ENCODE results near the gene SLC25A12.

- TF ChIP-seq CREB5 (CRISPR knock-in tag; IDR thresholded peaks at IDR 0.05; ENCODE audit: low read depth) = no peak
- TF ChIP-seq ZFP30 (CRISPR knock-in tag; IDR thresholded peaks at IDR 0.05) = no peak
- no peak for TF ChIP-seq ARNTL (CRISPR knock-in tag; IDR thresholded peaks at IDR 0.05; ENCODE audit: borderline replicate concordance, low read depth)
- no peak for TF ChIP-seq PATZ1 (CRISPR knock-in tag; IDR thresholded peaks at IDR 0.05; ENCODE audit: borderline replicate concordance)
- no peak for TF ChIP-seq RARB (CRISPR knock-in tag; IDR thresholded peaks at IDR 0.05)
- no peak for TF ChIP-seq TSHZ2 (CRISPR knock-in tag; IDR thresholded peaks at IDR 0.05)
- TF ChIP-seq ZFP3 (CRISPR knock-in tag; IDR thresholded peaks at IDR 0.05) = no peak
- no peak for TF ChIP-seq POU6F1 (CRISPR knock-in tag; IDR thresholded peaks at IDR 0.05; ENCODE audit: borderline replicate concordance, low read depth)
These were observed 29.2 kb upstream of the SLC25A12 start for GRCh38 chr2:171923206-171923605.

Data from SK-N-SH treated with all-trans-retinoic acid at 6 μM for 48 hours (cell line).